ENCODE data around the gene PGLYRP1.

The PGLYRP1 gene, protein sequence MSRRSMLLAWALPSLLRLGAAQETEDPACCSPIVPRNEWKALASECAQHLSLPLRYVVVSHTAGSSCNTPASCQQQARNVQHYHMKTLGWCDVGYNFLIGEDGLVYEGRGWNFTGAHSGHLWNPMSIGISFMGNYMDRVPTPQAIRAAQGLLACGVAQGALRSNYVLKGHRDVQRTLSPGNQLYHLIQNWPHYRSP

DNA sequence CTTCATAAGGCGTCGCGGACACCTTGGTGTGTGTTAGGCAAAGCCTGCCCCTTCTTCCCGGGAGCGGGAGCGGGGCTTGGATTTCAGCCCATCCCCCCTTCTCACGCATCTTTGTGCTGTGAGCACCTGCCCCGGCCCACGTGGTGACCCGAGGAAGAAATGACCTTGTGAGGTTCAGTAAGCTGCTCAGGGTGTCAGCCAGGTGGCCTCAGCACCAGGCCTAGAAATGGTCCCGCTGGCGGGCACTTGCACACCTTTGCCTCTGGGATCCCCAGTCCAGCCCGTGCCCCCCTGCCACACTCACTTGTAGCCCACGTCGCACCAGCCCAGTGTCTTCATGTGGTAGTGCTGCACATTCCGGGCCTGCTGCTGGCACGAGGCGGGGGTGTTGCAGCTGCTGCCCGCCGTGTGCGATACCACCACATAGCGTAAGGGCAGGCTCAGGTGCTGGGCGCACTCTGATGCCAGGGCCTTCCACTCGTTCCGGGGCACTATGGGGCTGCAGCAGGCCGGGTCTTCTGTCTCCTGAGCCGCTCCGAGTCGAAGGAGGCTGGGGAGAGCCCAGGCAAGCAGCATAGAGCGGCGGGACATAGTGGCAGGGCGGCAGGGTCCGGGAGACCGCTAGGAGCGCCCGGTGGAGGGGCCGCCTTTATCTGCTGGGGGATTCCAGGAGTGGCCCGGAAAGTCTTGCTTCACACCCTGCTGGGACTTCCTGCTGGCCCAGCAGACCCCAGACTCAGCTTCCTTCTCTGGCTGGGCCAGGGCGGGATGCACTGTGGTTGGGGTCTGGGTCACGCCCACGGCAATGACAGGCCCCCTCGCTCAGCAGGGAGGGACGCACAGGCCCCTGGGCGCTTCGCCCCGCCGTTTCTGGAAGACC, at the start of gene PGLYRP1:
Gene PGLYRP1, minus strand, starts transcription at position 623 of the 880 bp plus-strand sequence. Its CDS starts 32 bp downstream, at position 591.
- DNase-seq, result no peak

DNA sequence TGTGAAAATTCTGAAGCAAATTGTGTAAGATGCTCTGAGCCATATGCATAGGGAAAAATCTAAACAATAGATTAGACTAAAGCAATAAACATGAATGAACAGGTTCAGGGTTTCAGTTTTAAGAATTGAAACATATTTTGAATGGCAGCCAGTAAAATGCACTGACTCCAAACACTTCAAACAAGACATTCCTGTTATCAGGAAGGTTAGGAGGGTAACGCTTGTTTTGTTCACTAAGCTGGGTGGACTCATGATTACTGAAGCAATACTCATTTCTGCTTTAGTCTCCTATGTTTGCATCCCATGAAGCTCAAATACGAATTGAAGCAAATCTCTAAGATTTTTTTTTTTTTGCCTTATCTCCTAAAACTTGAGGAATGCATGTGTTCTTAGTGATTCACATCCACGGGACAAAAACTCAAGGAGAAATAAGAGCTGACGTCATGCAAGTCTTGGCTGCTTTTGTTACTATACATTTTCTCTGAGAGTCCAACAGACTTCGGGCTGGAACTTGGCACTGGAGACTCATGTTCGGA, 47.0 kb upstream of the PGLYRP1 start:
- no peak for DNase-seq

DNA sequence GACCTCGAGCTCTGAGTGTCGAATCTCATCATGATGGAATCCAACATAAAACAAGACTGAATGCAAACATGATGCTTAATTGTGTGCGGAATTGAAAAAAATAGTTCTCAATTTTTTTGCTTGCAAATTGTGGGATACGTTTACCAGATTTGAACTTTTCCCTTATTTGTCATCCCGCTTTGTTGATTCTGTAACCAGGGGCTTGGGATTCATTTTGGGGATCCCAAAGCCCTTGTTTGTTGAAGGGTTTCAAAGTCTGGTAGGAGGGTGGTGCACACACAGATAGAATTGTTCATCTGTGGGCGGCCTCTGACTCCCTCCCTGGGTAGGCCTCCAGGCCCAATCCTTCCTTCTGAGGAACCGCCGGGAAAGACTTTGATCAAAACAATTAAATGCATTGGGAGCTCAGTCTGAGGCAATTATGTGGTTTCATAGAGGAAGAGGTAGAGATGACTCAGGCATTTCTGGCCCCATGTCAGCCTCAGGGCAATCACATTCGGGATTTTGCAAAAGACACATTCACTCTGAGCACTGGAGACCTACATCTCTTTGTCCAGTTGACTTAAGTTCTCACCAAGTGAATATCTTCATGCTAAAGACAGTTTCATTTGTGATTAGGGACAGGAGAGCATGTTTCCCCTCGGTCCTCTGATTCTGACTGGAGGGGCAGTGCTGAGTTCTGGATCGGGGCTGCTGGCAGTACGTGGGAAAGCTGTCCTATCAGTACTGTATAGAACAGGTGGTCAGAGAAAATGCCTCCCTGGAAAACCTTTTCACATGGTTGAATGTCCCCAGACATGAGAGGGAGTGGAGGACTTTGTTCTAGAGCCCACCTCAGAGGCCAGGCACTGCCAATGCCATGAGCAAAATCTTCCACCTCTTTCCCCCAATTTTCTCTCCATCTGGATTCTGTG, 45.7 kb upstream of the PGLYRP1 start:
- DNase-seq, result no peak

DNA sequence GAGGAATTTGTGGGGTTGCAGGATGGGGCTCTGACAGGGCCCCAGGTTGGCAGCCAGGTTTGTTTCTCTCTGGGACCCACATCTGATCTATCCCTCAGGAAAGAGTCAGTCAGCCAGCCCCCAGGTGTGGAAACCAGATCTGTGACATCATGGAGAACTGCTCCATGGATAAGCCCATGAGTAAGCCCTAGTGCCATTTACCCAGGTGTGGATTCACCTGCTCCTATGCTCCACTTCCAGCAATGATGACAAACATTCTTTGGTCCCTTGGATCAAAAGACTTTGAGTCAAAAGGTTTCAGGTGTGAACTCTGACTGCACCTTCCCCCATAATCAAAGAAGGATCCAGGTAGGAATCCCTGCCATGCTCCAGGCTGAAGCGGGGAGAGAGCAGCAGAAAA, 44.8 kb upstream of the PGLYRP1 start:
- DNase-seq, result no peak

DNA sequence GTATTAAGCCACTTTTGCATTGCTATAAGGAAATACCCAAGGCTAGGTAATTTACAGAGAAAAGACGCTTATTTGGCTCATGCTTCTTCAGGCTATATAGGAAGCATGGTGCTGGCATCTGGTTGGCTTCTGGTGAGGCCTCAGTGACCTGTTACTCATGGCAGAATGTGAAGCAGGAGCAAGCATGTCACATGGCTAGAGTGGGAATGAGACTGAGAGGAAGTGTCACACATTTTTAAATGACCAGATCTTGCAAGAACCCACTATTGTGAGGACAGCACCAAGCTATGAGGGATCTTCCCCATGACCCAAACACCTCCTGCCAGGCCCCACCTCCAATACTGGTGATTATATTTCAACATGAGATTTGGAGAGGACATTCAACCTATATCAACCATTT, 43.6 kb upstream of the PGLYRP1 start:
- DNase-seq, result no peak

DNA sequence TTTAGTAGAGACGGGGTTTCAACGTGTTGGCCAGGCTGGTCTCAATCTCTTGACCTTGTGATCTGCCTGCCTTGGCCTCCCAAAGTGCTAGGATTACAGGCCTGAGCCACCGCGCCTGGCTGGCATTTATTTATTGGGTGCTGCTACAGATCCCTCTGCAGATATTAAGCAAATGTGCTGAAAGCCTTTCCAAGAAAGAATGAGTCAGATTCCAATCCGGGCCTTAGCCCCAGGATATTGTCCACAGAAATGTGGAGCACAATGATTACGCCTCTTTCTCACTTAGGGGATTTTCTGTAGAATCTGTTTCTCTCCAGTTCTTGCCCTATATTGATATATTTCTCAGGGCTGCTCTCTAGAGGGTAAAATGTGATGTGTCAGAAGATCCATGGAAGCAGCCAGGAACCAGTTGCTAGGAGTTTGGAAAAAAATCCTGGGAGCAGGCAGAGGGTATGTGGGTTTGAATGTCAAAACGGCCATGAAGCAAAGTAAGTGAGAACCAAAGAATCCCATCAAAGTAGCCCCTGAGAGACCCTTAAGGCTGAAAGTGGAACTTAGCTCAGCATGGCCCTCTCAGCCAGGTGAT, 42.7 kb upstream of the PGLYRP1 start:
- no peak for DNase-seq

DNA sequence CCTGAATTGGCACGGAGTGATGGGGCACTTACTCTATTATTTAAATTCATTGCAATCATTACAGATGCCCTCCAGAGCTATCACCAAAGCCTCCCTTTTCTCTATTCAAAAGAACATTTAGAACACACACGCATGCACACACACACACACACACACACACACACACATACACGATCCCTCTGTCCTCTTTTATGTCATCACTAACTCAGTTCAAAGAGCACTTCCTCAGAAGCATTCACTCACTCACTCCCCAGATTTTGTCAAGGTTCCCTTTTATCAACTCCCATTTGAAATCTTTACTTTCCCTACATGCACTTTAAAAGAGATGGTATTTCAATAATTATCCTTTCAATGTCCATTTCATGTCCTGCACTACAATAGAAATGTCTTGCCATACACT, 40.3 kb upstream of the PGLYRP1 start:
- DNase-seq, result no peak

DNA sequence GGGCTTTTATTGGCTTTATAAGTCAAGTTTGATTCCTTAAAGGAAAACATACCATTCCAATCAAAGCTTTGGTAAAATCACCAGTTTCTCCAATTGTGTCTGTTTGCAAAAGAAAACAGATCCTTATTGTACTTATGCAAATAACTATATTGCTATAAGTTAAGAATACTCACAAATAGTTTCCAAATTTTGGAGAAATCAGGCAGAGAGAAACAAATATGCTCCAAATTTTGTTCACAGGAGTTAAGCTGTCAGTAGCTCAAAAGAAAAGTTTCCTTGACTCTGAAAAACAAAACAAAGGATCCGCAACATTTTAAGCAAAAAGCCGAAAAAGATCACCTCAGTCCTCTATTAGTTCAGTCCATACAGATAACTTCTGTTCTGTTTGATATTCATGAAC, 37.2 kb upstream of the PGLYRP1 start:
- no peak for DNase-seq

DNA sequence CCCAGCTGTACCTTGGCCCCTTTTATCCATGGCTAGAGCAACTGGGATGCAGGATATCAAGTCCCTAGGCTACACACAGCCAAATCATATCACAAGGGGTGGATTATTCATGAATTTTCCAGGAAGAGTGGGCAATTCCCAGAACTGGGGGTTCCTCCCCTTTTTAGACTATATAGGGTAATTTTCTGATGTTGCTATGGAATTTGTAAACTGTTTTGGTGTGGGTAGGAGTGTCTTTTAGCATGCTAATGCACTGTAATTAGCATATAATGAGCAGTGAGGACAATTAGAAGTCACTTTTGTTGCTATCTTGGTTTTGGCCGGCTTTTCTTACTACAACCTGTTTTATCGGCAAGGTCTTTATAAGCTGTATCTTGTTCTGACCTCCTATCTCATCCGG, 35.9 kb upstream of the PGLYRP1 start:
- DNase-seq, result no peak

DNA sequence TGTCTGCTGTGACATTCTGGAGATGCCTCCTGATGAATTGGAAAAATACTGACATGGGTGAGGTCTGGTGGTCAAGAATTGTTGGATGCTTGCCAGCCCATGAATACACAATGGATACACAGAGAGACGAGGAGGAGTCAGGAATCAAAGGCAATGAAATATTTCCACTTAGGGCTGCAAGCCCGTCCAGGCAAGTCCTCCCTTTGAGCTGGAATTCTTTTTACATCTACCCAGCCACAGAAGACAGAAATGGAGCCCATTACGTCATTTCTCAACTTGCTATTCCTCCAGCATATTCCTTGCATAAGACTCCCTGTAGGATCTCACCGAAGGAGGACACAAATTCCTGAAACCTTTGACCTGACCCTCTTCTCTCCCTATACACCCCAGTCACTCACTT, 33.7 kb upstream of the PGLYRP1 start:
- DNase-seq, result no peak

DNA sequence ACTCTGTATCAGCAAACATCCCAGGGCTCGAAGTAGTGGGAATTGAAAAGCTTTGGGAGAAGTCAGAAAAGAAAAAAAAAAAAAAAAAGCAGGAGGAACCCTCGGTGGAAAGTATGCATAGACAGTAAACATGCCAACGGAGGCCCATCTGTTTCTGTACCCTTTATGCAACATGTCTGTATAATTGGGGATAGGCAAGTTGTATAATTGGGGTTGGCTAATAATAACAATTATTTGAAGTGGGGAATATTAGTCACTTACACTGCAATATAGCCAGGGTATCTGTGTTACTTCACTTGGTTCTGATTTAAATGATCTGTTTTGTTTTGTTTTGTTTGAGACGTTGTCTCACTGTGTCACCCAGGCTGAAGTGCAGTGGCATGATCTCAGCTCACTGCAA, 30.0 kb upstream of the PGLYRP1 start:
- no peak for DNase-seq

DNA sequence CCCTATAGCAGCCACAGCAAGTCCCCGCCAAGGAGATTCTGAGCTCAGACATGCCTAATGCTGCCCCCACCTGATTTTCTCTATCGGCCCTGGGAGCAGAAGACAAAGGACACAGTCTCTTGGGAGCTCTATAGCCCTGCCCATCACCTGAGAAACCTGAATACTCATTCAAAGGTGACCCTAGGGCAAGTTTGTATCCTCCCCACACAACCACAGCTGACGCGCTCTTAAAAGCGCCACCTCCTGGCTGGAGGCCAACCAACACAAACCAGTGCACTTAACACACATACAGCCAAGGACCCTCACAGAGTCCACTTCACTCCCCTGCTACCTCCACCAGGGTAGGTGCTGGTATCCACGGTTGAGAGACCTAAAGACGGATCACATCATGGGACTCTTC, 26.7 kb upstream of the PGLYRP1 start:
- no peak for DNase-seq

DNA sequence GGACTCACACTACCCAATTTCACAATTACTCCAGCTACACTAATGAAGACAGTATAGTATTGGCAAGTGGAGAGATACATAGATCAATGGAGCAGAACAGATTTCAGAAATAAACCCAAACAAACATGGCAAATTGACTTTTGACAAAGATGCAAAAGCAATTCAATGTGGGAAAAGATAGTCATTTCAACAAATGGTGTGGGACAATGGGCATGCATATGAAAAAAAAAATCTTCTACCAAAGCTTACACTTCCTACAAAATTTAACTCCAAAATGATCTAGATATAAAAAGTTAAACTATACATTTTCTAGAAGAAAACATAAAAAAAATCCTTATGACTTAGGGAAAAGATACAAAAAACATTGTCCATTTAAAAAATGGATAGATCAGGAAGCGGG, 20.7 kb upstream of the PGLYRP1 start:
- DNase-seq, result no peak

DNA sequence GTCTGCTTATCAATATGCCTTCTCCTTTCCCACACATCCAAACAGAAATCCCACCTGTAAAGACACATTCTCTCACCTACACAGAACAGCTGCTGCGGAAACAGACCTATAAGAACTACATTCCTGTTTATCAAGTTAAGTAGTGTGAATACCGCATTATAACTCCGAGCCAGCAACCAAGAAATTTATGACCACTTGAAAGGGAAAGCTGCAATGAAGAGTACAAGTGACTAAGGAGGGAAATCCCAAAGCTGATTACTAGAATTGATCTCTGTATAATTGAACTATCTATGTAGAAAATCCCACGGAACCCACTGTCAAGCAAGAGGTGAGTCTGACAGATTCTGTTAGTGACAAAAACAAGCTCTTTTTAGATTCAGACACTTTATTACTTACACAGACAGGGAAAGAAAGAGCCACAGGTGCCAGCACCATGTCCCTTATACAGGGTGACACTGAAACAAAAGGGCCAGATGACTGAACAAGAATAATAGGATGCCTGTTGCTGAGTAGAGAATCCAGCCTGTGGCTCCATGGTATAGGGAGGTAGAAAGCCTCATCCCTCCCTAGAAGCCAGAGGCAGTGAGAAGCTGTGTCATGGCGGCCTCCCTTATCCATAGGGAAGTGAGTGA, 19.5 kb upstream of the PGLYRP1 start:
- DNase-seq, result no peak

DNA sequence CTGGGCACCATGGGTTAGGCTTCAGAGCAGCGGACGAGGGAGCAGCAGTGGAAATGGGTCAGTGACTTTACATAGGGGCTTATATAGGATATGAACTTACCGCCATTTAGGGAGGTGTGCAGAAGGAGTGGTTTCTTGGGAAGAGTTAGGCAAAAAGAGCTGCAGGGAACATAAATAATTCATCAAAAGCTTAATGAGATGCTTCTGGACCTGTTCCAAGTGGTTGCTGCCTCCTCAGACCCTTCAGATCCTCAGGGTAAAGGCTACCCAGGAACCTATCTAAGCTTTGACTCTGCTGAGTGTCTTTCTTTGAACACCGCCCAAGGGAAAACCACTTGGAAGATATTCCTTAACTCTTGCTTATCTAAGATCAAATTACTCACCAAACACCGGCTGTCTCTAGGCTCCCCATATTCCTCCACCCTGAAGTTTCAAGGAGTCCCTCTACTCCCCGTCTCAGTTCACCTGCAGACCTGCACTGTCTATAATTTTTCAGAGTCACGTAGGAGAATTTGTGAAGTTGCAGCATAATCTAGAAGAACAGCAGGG, 18.2 kb upstream of the PGLYRP1 start, which contains the start of gene IGFL4:
Gene IGFL4, minus strand, starts transcription at position 51 of the 549 bp plus-strand sequence. Its CDS starts 40 bp downstream, at position 11.
- no peak for DNase-seq

DNA sequence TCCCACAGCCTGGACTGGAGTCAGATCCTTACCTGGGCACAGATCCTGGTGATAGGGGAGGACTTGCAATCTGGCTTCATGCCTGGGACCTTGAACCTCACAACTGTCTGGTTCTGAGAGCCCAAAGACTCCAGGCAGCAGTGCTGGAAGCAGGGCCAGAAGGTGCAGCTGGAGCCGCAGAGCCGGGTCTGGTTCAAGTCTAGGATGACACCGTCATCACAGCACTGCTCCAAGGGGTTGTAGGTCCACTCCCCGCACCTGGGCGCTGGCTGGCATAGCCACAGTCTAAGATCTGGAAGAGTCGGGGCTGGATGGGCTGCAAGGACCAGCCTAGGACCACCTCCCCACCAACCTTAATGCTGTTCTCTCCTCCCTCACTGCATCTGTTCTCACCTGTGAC, 17.3 kb upstream of the PGLYRP1 start:
- DNase-seq, result no peak

DNA sequence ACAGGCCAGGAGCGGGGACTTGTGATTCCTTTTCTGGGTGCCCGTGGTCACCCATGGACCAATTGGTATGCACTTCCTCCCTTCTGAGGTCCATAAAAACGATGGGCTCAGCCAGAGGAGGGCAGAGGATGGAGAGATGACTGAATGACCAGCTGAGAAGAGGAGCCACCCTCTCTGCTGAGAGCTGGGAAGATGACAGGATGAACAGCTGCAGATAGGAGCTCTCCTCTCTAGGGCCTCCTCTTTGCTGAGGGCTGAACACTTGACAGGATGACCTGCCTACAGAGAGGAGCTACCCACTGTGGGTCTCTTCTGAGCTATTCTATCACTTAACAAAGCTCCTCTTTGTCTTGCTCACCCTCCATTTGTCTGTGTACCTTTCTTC, 13.9 kb upstream of the PGLYRP1 start:
- DNase-seq, result no peak

DNA sequence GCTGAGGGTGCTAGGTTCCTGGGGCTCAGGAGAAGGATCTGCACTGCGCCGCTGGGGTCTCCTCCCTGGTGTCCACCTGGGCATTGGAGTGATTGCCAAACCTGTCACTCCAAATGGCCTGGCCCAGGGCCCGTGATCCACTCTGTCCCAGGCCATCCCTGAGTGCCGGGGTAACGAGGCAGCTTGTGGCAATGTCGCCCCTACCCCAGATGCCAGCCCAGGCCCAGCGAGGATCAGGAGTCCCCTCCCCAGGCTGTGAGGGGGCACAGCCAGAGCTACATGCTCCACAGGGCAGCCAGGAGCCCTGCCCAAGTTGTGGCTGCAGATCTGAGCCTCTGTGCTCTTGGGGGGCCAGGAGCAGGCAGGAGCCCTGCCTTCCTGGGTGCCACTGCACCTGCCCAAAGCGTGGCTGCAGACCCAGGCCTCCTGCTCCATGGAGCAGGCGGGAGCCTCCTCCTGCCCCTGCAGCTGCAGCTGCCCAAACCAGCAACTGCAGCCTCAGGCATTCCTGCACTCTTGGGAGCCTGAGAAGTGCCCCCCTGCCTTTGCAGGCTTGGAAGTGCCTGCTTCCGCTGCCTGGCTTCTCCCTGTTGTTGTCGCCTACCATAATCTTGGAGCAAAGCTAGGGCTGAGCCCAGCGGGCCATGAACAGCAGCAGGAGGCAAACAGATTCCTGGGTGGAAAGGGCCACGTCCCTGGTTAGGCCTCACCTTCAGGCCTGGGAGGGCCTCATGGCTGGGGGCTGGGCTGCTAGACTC, 13.3 kb upstream of the PGLYRP1 start:
- DNase-seq, result no peak

DNA sequence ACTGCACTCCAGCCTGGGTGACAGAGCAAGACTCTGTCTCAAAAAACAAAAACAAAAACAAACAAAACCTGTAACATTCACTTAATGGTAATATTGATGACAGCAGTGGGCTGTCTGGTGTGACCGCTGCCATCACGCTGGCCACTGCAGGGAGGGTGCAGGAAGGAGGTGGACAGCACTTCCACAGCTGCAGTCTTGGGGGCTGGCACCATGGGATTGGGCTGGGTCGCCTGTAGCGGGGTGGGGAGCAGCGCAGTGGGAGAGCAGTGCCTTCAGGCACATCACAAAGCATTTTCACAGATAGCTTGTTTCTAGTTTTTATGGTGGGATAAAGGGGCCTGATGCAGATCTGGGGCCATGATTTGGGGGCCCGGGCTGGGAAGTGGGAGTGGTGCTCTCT, 12.7 kb upstream of the PGLYRP1 start:
- DNase-seq, result no peak

DNA sequence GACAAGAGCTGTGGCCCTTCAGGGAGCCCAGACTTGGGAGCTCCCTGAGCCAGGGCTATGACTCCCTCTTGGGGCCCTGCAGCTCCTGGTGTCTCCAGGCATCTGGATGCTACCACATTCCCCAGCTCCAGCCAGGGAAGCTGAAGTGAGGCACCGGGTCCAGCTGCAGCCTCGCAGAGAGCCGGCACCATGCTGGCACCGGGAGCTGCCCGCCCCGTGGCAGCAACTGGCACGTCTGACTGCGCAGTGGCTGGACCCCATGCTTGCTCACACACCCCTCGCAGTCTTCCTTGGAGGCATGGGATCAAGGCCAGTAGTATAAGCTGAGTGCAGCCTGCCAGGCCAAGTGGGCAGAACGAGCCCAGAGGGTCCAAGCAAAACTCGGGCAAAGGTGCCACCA, 10.5 kb upstream of the PGLYRP1 start:
- no peak for DNase-seq

DNA sequence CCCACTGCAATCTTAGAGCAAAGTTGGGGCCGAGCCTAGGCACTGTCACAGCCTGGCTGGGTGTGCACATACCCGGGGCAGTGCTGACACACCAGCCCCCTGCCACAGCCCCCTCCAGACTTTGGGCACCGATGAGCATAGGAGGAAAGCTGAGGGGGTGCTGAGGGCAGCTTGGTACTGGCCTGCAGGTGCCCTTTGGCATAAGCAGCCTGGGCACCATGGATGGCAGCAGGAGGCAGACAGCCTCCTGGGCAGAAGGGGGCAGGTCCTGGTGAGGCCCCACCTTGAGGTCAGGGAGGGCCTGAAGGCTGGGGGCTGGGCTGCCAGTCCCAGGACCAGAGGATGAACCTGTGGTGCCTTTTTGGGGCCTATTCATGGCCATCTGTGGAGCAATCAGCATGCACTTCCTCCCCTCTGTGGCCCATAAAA, 9.8 kb upstream of the PGLYRP1 start:
- no peak for DNase-seq
